Measurements from ENCODE around the gene LMCD1.

The LMCD1 gene

DNA sequence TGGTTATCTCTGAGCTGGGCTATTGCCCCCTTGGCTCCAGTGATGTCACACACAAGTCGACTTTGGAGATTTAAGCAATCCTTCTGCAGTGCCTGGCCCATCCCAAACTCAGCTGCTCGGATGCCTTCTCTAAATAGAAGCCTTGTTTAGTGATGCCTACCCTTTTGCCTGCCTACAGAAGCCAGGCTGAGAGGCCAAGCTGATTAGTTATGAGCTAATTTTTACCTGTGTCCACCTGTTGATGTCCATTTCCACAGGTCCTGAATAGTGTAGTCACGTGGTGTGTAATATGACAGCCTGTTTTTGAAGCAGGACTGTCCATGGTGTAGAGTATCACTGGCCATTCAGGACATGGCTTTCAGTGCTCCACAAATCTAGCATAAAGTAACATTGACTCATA is 97.5 kb downstream of the LMCD1 start:
- TF ChIP-seq, protein P1, sequence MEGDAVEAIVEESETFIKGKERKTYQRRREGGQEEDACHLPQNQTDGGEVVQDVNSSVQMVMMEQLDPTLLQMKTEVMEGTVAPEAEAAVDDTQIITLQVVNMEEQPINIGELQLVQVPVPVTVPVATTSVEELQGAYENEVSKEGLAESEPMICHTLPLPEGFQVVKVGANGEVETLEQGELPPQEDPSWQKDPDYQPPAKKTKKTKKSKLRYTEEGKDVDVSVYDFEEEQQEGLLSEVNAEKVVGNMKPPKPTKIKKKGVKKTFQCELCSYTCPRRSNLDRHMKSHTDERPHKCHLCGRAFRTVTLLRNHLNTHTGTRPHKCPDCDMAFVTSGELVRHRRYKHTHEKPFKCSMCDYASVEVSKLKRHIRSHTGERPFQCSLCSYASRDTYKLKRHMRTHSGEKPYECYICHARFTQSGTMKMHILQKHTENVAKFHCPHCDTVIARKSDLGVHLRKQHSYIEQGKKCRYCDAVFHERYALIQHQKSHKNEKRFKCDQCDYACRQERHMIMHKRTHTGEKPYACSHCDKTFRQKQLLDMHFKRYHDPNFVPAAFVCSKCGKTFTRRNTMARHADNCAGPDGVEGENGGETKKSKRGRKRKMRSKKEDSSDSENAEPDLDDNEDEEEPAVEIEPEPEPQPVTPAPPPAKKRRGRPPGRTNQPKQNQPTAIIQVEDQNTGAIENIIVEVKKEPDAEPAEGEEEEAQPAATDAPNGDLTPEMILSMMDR (conservative IDR thresholded peaks at IDR 0.05): no peak
- no peak overlapping the region for H3K27ac ChIP-seq

- TF ChIP-seq, protein P1 (conservative IDR thresholded peaks at IDR 0.05): no peak
- no peak overlapping the region for H3K27ac ChIP-seq
Observed at GRCh38 chr3:8600457-8600856, 98.8 kb downstream of the LMCD1 start.

DNA sequence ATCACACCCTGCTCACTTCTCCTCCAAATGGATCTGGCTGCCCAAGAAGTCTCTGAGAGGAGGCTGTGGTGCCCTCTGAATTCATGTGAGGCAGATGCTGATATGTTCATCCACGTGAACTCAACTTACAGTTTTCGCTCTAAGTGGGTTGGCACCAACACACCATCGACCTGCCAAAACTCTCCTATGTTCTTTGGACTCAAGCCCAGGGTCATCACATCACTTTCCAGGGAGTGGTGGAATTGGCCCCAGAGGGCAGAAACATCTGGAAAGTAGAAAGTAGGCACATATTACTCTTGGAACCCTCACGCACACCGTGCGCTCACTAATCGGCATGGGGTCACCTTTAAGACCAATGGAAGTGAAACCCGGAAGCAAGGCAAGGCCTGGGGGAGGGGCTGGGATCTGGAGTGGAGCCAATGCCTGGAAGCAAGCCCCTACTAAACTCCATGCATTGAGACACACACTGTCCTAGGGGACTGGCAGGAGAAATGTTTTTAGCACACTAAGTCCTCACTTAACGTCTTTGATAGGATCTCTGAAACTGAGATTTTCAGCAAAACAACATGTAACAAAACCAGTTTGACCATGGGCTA is 101.6 kb downstream of the LMCD1 start:
- TF ChIP-seq, protein P1 (conservative IDR thresholded peaks at IDR 0.05): no peak

GRCh38 chr3:8604006-8604405 is 102.4 kb downstream of the LMCD1 start:
- no peak overlapping the region for H3K27ac ChIP-seq
- TF ChIP-seq, protein P1 (conservative IDR thresholded peaks at IDR 0.05): no peak

More for the DNA sequence above, 101.6 kb downstream of the LMCD1 start:
- H3K27ac ChIP-seq: no peak overlapping the region

GRCh38 chr3:8604988-8605387 is 103.4 kb downstream of the LMCD1 start:
- no peak overlapping the region for H3K27ac ChIP-seq
- TF ChIP-seq, protein P1 (conservative IDR thresholded peaks at IDR 0.05): no peak

GRCh38 chr3:8606701-8607231 is 105.1 kb downstream of the LMCD1 start:
- TF ChIP-seq, protein P1 (conservative IDR thresholded peaks at IDR 0.05): no peak
- peak overlapping the region; percentile 22; the same call in 1 of the 2 replicates for H3K27ac ChIP-seq

DNA sequence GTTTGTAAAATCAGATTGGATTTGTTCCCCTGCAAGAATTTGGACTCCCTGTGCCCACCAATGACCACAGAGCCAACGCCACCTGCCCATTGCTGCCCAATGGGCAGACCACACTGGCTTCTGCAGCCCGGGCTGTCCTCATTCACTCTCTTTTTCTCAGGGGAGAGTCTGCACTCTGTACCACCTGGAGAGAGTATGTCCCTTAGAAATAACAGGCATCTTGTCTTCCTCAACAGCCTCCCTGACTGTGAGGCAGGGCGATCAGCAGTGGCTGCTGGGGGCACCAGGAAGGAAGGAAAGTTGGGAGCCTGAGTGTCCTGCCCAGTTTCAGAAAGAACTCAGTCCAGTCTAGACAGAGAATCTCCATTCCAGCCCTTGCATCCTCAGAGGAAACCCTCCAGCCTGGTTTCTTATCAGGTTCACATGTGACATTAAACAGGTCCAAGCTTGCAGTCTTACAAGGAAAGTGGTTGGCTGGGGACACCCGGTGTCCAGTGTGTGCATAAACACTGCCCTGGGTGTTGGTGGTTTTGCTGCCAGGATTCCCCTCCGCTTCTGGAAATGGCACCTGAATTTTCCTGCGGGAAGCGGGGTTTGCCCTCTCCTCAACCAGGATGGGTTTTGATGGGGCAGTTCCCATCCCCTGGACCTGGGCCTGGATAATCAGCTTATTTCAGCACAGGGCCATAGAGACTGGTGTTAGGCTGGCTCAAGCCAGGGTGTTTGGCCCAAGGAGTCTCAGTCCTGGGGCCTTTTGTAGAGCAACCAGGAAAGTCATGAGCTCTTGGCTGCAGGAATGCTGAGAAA is 105.8 kb downstream of the LMCD1 start:
- TF ChIP-seq, protein P1 (conservative IDR thresholded peaks at IDR 0.05): peak; percentile 90
- H3K27ac ChIP-seq: peak overlapping the region; percentile 22; the same call in 1 of the 2 replicates
